Neural progenitor cell (in vitro differentiated cells): ENCODE results near the gene TRUB1.

Source experiments
- CTCF ChIP-seq: fragments of 200-600 bp; sonication (generic); IDR thresholded peaks from 2 replicates; pipeline ENCODE4 v1.5.1; 2017; ENCODE audit warnings: antibody characterized with exemption, mild to moderate bottlenecking
- EZH2 ChIP-seq: fragments of 200-600 bp; sonication (generic); IDR thresholded peaks from 2 replicates; pipeline ENCODE4 v1.6.1; 2017; ENCODE audit warnings: antibody characterized with exemption, mild to moderate bottlenecking, moderate library complexity

- no peak for TF ChIP-seq CTCF
- no peak for TF ChIP-seq EZH2
Observed at GRCh38 chr10:114962441-114962840, 24.4 kb downstream of the TRUB1 start.
